ENCODE results near the gene COL27A1.
"Not testable (repeated sequence)": the region's sequence is repeated elsewhere in the genome, so short reads cannot be mapped to it uniquely, and the experiment has no call there.

The COL27A1 gene

DNA sequence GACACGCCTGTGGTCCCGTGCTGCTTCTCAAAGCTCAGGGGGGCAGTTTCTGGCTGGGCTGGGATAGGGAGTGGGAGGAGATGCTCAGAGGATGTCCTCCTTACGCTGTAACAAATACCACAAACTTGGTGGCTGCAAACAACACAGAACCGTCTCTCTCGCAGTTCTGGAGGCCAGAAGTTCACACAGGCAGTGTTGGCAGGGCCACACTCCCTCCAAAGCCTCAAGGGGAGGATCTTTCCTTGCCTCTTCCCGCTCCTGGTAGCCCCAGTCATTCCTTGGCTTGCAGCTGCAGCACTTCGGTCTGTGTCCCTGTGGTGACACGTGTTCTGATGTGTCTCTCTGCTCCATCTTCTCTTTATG, 157.2 kb downstream of the COL27A1 start:
- no peak for DNase-seq

DNA sequence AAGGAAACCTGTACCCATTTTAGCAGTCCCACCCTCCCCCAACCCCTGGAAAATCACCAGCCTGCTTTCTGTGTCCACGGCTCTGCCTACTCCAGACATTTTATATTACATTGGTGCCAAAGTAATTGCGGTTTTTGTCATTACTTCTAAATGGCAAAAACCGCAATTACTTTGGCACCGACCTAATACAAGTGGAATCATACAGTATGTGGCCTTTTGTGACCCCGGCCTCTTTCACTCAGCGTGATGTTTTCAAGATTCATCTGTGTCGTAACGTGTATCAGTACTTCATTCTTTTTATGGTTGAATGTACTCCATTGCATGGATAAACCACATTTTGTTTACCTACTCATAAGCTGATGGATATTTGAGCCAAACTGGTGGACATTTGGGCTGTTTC, 157.8 kb downstream of the COL27A1 start:
- no peak for DNase-seq

DNA sequence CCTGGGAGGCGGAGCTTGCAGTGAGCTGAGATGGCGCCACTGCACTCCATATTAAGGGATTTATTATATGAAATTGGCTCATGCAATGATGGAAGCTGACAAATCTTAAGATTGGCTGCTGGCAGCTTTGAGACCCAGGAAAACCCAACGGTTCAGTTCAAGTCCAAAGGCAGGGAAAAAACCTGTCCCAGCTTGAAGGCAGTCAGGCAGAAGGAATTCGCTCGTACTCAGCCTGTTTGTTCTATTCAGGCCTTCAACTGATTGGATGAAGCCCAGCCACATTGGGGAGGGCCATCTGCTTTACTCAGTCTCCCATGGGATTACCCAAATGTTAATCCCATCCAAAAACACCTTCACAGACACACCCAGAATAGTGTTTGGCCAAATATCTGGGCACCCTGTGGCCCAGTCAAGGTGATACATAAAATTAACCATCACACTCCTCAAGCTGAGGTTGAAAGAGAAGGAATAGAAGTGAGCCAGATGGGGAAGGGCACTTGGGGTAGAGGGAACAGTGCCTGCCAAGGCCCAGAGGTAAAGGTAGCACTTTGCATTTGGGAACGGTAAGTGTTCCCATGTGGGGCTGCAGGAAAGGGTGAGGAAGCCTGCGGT, 159.0 kb downstream of the COL27A1 start:
- no peak for DNase-seq

DNA sequence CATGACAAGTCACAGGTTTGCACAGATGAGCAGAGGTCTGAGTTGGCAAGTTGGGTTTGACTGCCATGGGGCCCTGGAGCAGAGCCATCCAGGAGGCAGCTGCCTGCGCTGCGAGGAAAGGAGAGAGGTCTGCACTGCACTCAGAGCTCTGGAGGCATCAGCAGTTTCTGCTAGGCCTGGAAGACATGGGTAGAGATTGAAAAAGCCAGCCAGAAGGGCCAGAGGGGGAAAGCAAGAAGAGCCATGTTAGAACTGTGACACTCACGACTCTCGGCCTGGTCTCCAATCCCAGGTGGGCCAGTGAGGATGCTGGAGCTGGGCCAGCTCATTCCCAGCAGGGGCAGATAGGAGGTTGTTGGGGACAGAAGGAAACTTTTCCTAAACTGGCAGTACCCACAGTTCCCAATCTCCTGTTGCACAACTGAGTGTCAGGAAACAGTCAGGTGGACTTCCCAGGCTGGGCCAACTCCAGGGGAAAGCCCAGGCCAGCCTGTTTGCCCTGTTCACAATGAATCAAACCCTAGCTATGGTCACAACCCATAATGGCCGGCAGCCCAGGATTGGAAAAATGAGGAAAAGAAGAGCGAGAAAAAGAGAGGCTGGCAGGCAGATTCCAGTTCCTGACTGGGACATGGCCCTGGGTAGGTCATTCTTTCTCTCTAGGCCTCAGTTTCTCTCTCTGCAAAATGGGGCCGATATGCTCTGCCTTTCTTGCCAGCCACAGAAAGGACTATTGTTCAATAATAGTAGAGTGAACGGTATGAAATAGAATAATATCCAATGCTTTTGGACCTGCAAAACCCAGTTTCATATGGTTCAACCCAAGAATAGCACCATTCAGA, 159.8 kb downstream of the COL27A1 start:
- no peak for DNase-seq

DNA sequence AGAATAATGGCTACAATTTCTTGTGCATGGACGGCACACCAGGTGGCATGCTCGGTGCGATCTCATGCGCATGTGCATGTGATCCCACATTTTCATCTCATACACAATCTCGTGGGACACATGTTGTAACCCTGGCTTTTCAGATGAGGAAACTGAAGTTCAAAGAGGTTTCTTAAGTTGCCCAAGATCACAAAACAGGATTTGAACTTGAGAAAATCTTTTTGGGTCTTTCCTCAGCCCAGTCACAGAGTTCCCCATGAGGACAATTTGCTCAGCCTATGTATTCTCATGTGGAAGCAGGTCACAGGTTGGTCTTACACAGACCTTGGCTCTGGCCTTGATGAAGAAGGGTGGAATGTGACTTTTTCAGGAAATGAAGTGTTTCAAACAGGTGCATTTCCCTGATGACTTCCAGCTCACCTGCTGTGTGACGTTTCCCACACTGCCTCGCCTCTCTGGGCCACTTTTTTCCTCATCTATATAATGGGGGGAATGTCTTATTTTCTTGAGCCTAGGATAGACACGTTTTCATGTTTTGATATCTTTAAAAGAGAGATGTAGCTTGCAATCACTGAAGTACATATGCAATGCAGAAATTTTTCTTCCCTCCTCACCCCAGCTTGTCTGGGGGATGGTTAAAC, 160.5 kb downstream of the COL27A1 start:
- no peak for DNase-seq

DNA sequence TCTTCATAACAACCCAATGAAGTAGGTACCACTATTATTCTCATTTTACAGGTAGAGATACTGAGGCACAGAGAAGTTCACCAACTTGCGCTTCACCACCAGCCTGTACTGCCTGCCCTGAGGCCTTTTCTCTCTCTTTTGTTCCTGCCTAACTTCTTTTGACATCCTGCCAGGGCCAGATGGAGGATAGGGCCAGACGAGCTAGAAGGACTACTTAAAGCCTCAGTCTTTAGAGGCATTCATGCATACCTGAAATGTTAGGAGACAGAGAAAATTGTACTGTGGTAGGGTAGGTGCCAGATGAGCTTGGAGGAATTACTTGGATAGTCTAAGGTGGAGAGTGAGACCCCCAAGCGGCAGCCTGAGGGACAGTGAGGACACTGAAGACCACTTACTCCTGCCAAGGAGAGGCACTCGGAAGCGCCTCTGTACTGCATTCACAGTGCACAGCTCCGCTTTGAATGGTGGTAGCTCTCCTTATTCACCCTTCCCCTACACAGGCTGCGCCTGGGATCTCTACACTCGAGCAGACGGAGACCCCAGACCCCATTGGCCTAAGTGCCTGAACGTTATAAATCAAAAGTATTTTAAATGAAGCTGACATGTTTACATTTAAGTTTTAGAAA, 161.4 kb downstream of the COL27A1 start:
- DNase-seq, result no peak

DNA sequence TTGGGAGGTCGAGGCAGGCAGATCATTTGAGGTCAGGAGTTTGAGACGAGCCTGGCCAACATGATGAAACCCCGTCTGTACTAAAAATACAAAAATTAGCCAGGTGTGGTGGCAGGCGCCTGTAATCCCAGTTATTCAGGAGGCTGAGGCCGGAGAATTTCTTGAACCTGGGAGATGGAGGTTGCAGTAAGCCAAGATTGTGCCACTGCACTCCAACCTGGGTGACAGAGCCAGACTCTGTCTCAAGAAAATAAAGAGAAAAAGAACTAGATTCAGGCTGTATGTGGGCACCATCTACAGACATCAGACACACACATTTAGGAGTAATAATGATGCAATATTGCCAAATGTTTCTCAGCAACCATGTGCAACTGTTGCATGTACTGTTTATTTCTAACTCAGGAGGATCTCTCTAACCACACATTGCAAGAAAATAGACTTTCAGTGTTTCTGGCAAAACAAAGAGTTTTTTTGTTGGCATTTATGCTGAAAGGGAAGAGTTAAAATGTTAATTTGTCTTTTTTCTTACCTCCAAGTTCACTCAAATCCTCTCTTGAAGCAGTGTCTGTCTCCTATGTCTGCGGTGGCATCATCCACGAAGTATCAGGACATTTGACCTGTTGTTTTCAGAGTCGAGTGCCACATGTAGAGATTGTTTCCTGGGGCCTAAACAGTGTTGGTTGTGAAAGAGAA, 162.5 kb downstream of the COL27A1 start:
- DNase-seq, result no peak

DNA sequence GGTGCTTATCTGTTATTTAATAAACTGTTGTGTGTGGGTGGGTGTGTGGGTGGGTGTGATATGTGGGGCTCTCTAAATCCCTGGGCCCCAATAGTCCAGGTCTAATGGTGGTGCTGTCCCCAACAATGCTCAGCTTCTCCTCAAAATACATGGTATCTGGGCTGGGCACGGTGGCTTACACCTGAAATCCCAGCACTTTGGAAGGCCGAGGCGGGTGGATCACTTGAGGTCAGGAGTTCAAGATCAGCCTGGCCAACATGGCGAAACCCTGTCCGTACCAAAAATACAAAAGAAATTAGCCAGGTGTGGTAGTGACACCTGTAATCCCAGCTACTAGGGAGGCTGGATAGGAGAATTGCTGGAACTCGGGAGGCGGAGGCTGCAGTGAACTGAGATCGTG, 163.1 kb downstream of the COL27A1 start:
- no peak for DNase-seq

DNA sequence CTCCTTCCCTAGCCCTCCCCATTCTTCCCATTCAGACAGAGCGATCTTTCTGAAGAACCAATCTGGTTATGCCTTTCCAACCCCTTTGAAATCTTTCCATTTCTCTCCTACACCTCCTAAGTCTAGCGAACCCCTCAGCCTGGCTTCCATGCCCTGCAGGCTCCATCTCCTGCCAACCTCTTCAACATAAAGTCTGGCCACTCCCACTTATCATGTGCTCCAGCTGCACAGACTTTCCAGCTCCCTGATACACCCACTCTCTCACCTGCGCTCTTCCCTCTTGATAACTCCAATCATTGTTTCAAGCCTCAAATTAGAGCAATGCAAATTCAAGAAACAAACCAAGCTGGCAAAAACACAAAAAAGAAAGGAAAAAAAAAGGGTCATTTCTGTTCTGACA, 163.8 kb downstream of the COL27A1 start:
- DNase-seq, result no peak

DNA sequence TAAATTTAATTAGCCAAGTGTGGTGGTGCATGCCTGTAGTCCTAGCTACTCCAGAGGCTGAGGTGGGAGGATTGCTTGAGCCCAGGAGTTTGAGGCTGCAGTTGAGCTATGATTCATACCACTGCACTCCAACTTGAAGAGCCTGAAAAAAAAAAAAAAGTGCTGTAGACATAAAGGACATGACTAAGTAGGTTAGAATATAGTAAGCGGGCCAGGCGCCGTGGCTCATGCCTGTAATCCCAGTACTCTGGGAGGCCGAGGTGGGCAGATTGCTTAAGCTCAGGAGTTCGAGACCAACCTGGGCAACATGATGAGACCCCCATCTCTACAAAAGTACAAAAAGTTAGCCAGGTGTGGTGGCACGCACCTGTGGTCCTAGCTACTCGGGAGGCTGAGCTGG, 165.4 kb downstream of the COL27A1 start:
- DNase-seq, result not testable (repeated sequence)

DNA sequence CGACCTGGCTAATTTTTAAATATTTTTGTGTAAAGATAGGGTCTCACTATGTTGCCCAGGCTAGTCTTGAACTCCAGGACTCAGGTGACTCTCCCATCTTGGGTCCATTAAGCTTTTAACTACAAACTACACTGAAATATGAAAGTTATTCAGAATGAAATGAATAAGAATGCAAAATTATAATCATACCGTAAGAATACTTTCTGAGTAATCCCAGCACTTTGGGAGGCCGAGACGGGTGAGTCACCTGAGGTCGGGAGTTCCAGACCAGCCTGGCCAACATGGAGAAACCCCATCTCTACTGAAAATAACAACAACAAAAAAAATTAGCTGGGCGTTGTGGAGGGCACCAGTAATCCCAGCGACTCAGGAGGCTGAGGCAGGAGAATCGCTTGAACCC, 166.4 kb downstream of the COL27A1 start:
- DNase-seq, result no peak

DNA sequence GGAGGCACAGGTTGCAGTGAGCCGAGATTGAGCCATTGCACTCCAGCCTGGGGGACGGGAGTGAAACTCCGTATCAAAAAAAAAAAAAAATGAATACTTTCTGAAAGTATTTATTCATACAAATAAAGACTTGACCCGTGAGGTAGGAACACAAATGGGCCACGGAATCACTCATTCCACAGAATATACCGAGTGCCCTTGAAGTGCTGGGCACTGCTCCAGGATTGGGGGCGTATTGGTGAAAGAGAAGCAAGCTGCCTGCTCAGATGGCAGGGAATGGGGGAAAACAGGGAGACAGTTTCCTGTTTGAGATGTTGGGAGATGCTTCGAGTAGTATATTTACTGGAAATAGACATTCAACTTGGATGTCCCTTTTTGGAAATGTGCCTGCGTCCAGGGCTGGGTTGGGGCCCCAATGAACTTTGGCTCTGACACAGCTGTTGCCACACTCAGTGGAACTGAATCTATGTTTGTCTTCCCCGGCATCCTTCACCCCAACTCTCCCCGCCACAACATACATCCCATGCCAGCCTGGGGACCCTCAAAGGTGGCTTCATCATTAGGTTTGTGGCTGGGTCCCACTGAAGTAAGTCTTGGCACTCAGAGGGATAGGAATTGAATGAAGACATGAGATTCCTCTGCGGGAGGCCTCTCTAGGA, 167.0 kb downstream of the COL27A1 start:
- DNase-seq, result not testable (repeated sequence)

DNA sequence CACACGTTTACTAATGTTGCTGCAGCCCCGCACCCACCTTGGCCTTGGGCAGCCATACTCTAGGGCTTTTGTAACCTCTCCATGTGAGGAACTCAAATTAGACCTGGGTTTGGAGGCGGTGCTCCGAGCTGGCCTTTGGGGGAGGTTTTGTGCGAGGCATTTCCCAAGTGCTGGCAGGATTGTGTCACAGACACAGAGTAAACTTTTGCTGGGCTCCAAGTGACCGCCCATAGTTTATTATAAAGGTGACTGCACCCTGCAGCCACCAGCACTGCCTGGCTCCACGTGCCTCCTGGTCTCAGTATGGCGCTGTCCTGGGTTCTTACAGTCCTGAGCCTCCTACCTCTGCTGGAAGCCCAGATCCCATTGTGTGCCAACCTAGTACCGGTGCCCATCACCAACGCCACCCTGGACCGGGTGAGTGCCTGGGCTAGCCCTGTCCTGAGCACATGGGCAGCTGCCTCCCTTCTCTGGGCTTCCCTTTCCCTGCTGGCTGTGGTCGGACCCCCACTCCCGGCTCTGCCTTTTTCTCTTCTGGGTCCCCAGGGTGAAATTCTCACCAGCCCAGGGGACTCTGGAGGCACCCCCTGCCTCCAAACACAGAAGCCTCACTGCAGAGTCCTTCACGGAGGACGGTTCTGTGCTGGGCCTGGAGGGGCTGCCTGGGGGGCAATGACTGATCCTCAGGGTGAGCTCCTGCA, 167.6 kb downstream of the COL27A1 start, which contains the start of gene ORM1:
ORM1 (plus strand) TSS at position 268 of the 701 bp plus-strand sequence; CDS start at position 304, 36 bp downstream.
- not testable (repeated sequence) for DNase-seq

DNA sequence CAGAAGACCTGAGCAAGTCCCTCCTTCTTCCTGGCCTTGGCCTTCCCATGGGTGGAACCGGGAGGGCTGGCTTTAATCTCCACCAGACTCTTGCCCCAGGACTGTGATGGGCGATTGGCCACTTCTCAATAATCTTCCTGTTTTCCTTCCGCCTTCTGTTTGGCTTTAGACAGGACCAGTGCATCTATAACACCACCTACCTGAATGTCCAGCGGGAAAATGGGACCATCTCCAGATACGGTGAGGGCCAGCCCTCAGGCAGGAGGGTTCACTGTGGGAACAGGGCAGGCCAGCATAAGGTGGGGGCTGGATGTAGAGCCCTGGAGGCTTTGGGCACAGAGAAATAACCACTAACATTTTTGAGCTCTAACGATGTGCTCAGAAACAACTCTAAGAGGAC, 168.5 kb downstream of the COL27A1 start:
- not testable (repeated sequence) for DNase-seq

DNA sequence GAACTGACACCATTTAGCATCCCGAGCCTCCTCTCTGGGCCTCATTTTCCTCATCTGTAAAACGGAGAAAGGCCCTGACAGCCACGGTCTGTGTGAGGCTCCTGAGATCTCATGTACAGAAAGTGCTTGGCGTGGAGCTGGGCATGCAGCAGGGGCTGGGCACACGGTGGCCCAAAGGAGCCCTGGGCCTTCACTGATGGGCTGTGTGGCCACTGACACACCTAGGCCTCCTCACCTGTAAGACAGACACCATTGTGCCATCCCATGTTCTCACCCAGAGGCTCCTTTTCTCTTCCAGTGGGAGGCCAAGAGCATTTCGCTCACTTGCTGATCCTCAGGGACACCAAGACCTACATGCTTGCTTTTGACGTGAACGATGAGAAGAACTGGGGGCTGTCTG, 169.2 kb downstream of the COL27A1 start:
- no peak for DNase-seq

DNA sequence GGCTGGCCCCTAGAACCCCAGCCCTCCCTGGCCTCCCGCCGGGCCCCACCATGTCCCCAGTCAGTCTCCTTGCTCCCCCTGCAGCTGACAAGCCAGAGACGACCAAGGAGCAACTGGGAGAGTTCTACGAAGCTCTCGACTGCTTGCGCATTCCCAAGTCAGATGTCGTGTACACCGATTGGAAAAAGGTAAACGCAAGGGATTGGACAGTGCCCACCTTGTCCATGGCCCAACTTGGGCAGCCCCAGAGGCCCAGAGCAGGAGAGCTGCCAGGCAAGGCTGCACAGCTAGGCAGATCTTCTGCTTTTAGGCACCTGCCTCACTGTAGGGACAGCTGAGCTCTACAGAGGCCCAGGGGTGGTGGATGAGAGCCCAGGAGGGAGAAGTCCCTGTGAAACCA, 169.6 kb downstream of the COL27A1 start:
- not testable (repeated sequence) for DNase-seq

DNA sequence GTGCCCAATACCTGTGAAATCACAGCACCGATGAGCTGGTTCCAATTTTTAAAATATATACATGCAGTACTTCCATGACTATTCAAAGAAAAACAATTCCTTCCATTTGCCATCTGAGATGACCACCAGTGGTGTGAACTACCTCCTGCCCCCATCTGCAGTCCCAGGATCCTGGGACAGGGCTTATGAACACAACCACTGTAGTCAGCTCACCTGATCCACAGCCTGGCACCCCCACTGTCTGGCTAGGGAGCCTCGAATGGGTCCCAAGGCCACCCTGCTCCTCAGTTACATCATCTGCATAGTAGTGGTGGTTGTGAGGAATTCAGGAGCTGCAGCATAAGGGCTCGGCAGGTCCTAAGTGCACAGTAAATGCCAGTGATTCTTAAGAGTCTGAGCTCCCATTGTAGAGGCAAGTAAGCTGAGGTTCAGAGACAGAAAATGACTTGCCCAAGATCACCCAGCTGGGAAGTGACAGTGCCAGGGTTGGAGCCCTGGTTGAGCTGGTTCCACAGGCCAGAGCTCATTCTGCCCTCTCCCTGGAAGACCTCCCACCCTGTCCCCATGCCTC, 170.4 kb downstream of the COL27A1 start:
- not testable (repeated sequence) for DNase-seq

DNA sequence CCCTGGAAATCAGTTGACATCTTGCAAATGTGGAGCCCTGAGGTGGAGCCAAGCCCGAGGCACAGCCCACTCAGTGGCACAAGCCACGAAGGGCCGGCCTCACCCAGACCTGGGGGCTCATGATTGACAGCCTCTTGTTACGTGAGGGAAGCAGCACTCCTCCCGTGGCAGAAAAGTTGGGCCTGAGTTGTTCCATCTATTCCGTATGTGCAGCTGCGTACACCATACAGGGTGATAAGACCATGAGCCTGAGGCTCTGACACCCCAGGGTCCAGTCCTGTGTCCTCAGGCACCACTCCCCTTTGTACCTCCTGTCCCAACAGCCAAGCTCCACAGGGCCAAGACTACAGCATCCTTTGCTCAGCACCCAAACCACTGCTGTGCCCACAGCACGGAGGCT, 172.4 kb downstream of the COL27A1 start:
- no peak for DNase-seq

DNA sequence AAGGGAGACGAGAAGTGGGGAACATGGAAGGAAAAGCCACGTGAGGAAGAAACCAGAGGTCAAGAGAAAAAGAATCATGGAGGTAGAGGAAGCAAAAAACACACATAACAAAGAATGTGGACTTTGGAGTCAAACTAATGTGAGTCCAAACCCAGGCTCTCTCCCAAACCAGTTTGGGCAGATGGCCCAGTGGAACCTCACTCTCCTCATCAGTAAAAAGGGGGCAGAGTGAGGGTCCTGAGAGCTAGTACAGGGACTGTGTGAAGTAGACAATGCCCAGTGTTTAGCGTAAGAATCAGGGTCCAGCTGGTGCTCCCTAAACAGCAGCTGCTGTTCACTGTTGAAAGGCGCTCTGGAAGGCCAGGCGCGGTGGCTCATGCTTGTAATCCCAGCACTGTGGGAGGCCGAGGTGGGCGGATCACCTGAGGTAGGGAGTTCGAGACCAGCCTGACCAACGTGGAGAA, 173.1 kb downstream of the COL27A1 start:
- not testable (repeated sequence) for DNase-seq

DNA sequence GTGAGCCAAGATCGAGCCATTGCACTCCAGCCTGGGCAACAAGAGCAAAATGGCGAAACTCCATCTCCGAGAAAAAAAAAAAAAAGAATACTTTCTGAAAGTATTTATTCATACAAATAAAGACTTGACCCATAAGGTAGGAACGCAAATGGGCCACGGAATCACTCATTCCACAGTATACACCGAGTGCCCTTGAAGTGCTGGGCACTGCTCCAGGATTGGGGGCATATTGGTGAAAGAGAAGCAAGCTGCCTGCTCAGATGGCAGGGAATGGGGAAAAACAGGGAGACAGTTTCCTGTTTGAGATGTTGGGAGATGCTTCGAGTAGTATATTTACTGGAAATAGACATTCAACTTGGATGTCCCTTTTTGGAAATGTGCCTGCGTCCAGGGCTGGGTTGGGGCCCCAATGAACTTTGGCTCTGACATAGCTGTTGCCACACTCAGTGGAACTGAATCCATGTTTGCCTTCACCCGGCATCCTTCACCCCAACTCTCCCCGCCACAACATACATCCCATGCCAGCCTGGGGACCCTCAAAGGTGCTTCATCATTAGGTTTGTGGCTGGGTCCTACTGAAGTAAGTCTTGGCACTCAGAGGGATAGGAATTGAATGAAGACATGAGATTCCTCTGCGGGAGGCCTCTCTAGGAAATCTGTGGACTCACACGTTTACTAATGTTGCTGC, 173.7 kb downstream of the COL27A1 start:
- not testable (repeated sequence) for DNase-seq

DNA sequence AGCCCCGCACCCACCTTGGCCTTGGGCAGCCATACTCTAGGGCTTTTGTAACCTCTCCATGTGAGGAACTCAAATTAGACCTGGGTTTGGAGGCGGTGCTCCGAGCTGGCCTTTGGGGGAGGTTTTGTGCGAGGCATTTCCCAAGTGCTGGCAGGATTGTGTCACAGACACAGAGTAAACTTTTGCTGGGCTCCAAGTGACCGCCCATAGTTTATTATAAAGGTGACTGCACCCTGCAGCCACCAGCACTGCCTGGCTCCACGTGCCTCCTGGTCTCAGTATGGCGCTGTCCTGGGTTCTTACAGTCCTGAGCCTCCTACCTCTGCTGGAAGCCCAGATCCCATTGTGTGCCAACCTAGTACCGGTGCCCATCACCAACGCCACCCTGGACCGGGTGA, 174.3 kb downstream of the COL27A1 start, which contains the start of gene ORM2:
ORM2 (plus strand) TSS at position 245 of the 398 bp plus-strand sequence; CDS start at position 281, 36 bp downstream.
- not testable (repeated sequence) for DNase-seq

All from GF-D8 (cell line).